HCT116 (cell line): ENCODE measurements around the gene PXK. TPM values are rescaled to one million over a fixed set of nuclear protein-coding genes. Genes with fewer than 3 reads are reported as not detected.

Experiments
- ATAC-seq: fragments of 200-7000 bp; cut with Tn5 transposase; 2 replicates; pipeline ENCODE4 v1.9.1; 2020; ENCODE audit warnings: mild to moderate bottlenecking, moderate library complexity
- BruUV-seq: library from RNA; stranded (reverse); fragments of 400-500 nt; replicated peaks from 2 replicates; lab custom pipeline; 2021; lab: Mats Ljungman, UMichigan
- CTCF ChIA-PET: fragments of 300-600 bp; sonication (Branson Sonifier 250); formaldehyde crosslinking; loops from one replicate; lab custom pipeline; 2021; ENCODE audit warnings: antibody characterized with exemption; lab: Charles Lee
- POLR2A ChIA-PET: fragments of 300-600, 350-600 bp; sonication (Branson Sonifier 250); formaldehyde crosslinking; loops from one replicate; lab custom pipeline; 2021; ENCODE audit warnings: antibody characterized with exemption; lab: Charles Lee
- RAD21 ChIA-PET, 2 experiments: fragments of 300-600 bp; sonication (Branson Sonifier 250); formaldehyde crosslinking; loops; one replicate each; lab custom pipeline; 2023; ENCODE audit warnings: low total read pairs in 2 of 2; ENCODE audit not compliant: uncharacterized antibody in 2 of 2, unreplicated experiment in 2 of 2, low non-redundant PET in 1 of 2; lab: Charles Lee
- DNase-seq: peaks from one replicate; pipeline ENCODE4 v3.0.0-alpha.2; 2010; ENCODE audit warnings: low read depth, low spot score
- H2AFZ ChIP-seq: fragments of 200-600 bp; shearing (Covaris generic), sonication (generic); 2 replicates; pipeline ENCODE4 v1.6.1; 2017; ENCODE audit warnings: low read depth, mixed run types, mixed read lengths, antibody characterized with exemption, low read length; ENCODE audit not compliant: poor library complexity, severe bottlenecking
- H3K27ac ChIP-seq: 2 replicates; pipeline ENCODE4 v1.5.1; 2012; ENCODE audit warnings: low read depth, low read length
- H3K27me3 ChIP-seq: fragments of 200-600 bp; sonication (generic); 2 replicates; pipeline ENCODE4 v1.6.1; 2016; ENCODE audit warnings: mixed run types, low read length, mixed read lengths; ENCODE audit not compliant: insufficient read depth
- H3K36me3 ChIP-seq, 2 experiments: fragments of 200-500 bp in 1 of 2; fragments of 200-600 bp in 1 of 2; sonication (Bioruptor generic) in 1 of 2; sonication (generic) in 1 of 2; 2 replicates each; pipeline versions ENCODE4 v1.5.1 to v1.6.1; 2014 to 2016; ENCODE audit warnings: low read length in 2 of 2, inconsistent platforms in 1 of 2, mixed read lengths in 1 of 2, mixed run types in 1 of 2; ENCODE audit not compliant: insufficient read depth in 2 of 2, control insufficient read depth in 1 of 2
- H3K4me1 ChIP-seq, 2 experiments: fragments of 200-600 bp in 1 of 2; sonication (generic) in 1 of 2; 2 replicates each; pipeline versions ENCODE4 v1.5.1 to v1.6.1; 2012 to 2017; ENCODE audit warnings: low read length in 2 of 2, inconsistent platforms in 1 of 2, mild to moderate bottlenecking in 1 of 2, mixed read lengths in 1 of 2, mixed run types in 1 of 2, moderate library complexity in 1 of 2; ENCODE audit not compliant: insufficient read depth in 2 of 2, control insufficient read depth in 1 of 2
- H3K4me2 ChIP-seq: fragments of 200-600 bp; sonication (generic); 2 replicates; pipeline ENCODE4 v1.6.1; 2017; ENCODE audit warnings: mixed run types, low read length, mixed read lengths
- H3K4me3 ChIP-seq, 2 experiments: fragments of 200-600 bp in 1 of 2; sonication (generic) in 1 of 2; replicated peaks in 1 of 2; 2 replicates each; pipeline ENCODE4 v1.5.1; 2011 to 2016; ENCODE audit warnings: low read length in 2 of 2, control low read depth in 1 of 2, low read depth in 1 of 2, mild to moderate bottlenecking in 1 of 2, mixed read lengths in 1 of 2, mixed run types in 1 of 2
- H3K79me2 ChIP-seq: fragments of 200-600 bp; sonication (generic); 2 replicates; pipeline ENCODE4 v1.6.1; 2017; ENCODE audit warnings: mild to moderate bottlenecking, mixed run types, low read length, moderate library complexity, mixed read lengths; ENCODE audit not compliant: insufficient read depth
- H3K9ac ChIP-seq: fragments of 200-600 bp; sonication (generic); 2 replicates; pipeline ENCODE4 v1.6.1; 2016; ENCODE audit warnings: low read length, mixed read lengths
- H3K9me2 ChIP-seq: fragments of 200-600 bp; sonication (generic), shearing (Covaris generic); 2 replicates; pipeline ENCODE4 v1.6.1; 2017; ENCODE audit warnings: mixed run types, mild to moderate bottlenecking, moderate library complexity; ENCODE audit not compliant: insufficient read depth
- H3K9me3 ChIP-seq, 2 experiments: fragments of 200-500 bp in 1 of 2; fragments of 200-600 bp in 1 of 2; sonication (Bioruptor generic) in 1 of 2; sonication (generic) in 1 of 2; 2 replicates each; pipeline ENCODE4 v1.6.1; 2014 to 2017; ENCODE audit warnings: low read length in 2 of 2, mixed read lengths in 2 of 2, inconsistent platforms in 1 of 2, low read depth in 1 of 2, mild to moderate bottlenecking in 1 of 2, mixed run types in 1 of 2, moderate library complexity in 1 of 2; ENCODE audit not compliant: control insufficient read depth in 1 of 2, insufficient read depth in 1 of 2
- H4K20me1 ChIP-seq: fragments of 200-600 bp; sonication (generic), shearing (Covaris generic); 2 replicates; pipeline ENCODE4 v1.6.1; 2017; ENCODE audit warnings: mixed run types, mild to moderate bottlenecking, moderate library complexity; ENCODE audit not compliant: insufficient read depth
- ATF3 ChIP-seq: IDR thresholded peaks from 2 replicates; pipeline ENCODE4 v1.6.1; 2012
- CBX3 ChIP-seq: IDR thresholded peaks from 2 replicates; pipeline ENCODE4 v1.6.1; 2012; ENCODE audit warnings: low read depth
- CEBPB ChIP-seq: IDR thresholded peaks from 2 replicates; pipeline ENCODE4 v1.6.1; 2012; ENCODE audit warnings: low read depth
- EGR1 ChIP-seq: IDR thresholded peaks from 2 replicates; pipeline ENCODE4 v1.6.1; 2012; ENCODE audit warnings: low read depth
- ELF1 ChIP-seq: IDR thresholded peaks from 2 replicates; pipeline ENCODE4 v1.6.1; 2012; ENCODE audit warnings: low read depth, borderline replicate concordance
- EZH2 ChIP-seq: fragments of 200-600 bp; sonication (generic); IDR thresholded peaks from 2 replicates; pipeline ENCODE4 v1.6.1; 2017; ENCODE audit warnings: antibody characterized with exemption, mixed run types
- EZH2phosphoT487 ChIP-seq: fragments of 200-600 bp; IDR thresholded peaks from 2 replicates; pipeline ENCODE4 v1.6.1; 2018; ENCODE audit warnings: antibody characterized with exemption, borderline replicate concordance
- FOSL1 ChIP-seq: IDR thresholded peaks from 2 replicates; pipeline ENCODE4 v1.6.1; 2012; ENCODE audit warnings: low read depth
- JUND ChIP-seq: IDR thresholded peaks from 2 replicates; pipeline ENCODE4 v1.6.1; 2012
- SIN3A ChIP-seq: IDR thresholded peaks from 2 replicates; pipeline ENCODE4 v1.6.1; 2012; ENCODE audit warnings: low read depth
- SRF ChIP-seq: IDR thresholded peaks from 2 replicates; pipeline ENCODE4 v1.6.1; 2012; ENCODE audit warnings: low read depth
- YY1 ChIP-seq: IDR thresholded peaks from 2 replicates; pipeline ENCODE4 v1.6.1; 2011; ENCODE audit warnings: low read length, low read depth, moderate library complexity, mild to moderate bottlenecking; ENCODE audit not compliant: insufficient replicate concordance; ENCODE audit errors: extremely low read depth
- ZBTB33 ChIP-seq: IDR thresholded peaks from 2 replicates; pipeline ENCODE4 v1.6.1; 2011; ENCODE audit warnings: mild to moderate bottlenecking, low read length, moderate library complexity; ENCODE audit not compliant: insufficient replicate concordance; ENCODE audit errors: extremely low read depth
- ZNF274 ChIP-seq: fragments of 200-500 bp; sonication (Bioruptor generic); IDR thresholded peaks from 2 replicates; pipeline ENCODE4 v1.6.1; 2014; ENCODE audit warnings: mild to moderate bottlenecking, low read depth, low read length, inconsistent platforms
- intact Hi-C: fragments of 100-400 bp; cut with micrococcal nuclease; formaldehyde crosslinking; loops from 2 replicates; pipeline ENCODE4 v1.10.0; 2022
- total RNA-seq: library from RNA; stranded (reverse); gene quantifications from one replicate; pipeline ENCODE4 v1.2.1, GENCODE V29; 2021; ENCODE audit not compliant: unreplicated experiment
- TF ChIP-seq, protein P1 (sequence below), 3 experiments: fragments of 200-600 bp in 1 of 3; sonication (generic) in 1 of 3; IDR thresholded peaks in 2 of 3; conservative IDR thresholded peaks in 1 of 3; 2 replicates each; pipeline ENCODE4 v1.5.1; 2012 to 2017; ENCODE audit warnings: low read depth in 2 of 3, low read length in 2 of 3, antibody characterized with exemption in 1 of 3, borderline replicate concordance in 1 of 3, control low read depth in 1 of 3, mild to moderate bottlenecking in 1 of 3, mixed read lengths in 1 of 3, mixed run types in 1 of 3, moderate library complexity in 1 of 3; ENCODE audit not compliant: insufficient read depth in 1 of 3
- TF ChIP-seq, protein P2 (sequence below): IDR thresholded peaks from 2 replicates; pipeline ENCODE4 v1.6.1; 2012; ENCODE audit warnings: low read depth

The PXK gene
- total RNA-seq, 1 experiment from 2014 or later, result 10.2 TPM

DNA sequence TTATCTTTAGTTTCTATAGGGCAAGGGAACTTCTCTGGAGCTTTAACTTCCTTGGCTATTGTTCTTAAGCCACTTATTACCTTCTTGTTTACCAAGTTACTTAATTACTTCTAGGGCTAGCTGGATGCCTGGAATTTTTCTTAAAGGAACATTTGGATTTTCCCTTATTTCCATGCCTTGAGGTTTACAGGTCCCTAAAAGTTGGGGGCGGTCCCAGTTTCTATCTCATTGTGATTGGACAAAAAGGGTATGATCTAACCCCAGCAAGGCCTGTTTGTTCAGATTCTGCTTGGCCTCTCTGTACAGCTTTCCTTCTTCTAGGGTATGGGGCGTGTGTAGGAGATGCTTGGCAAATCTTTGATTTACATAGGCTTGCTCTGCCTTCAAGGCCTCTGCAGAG lies 83.5 kb downstream of the PXK start:
- intact Hi-C loops, result no loop called here
- no peak for ATAC-seq
- CTCF ChIA-PET, result interaction anchor here (1.5 to 1.9 kb wide), 3 partner anchors 95 to 239 kb away, joined by 4 to 6 read pairs (median 4); no protein-coding TSS in a partner anchor

More for the DNA sequence above, 83.5 kb downstream of the PXK start:
- no peaks in the 10 kb centered on the region for H3K79me2 ChIP-seq
- no TSS peak for BruUV-seq
- peaks cover 2 to 3% of the 10 kb centered on the region in 2 experiments; a peak in 3 of 4 replicates for H3K4me1 ChIP-seq
- RAD21 ChIA-PET, result no interaction called here
- TF ChIP-seq EGR1 (no peak), SRF (no peak), CEBPB (no peak), EZH2 (no peak), YY1 (no peak), ATF3 (no peak), SIN3A (no peak), JUND (no peak), EZH2phosphoT487 (no peak), FOSL1 (no peak), ZBTB33 (no peak), CBX3 (no peak), ZNF274 (no peak), ELF1 (no peak)
- TF ChIP-seq, protein P1, sequence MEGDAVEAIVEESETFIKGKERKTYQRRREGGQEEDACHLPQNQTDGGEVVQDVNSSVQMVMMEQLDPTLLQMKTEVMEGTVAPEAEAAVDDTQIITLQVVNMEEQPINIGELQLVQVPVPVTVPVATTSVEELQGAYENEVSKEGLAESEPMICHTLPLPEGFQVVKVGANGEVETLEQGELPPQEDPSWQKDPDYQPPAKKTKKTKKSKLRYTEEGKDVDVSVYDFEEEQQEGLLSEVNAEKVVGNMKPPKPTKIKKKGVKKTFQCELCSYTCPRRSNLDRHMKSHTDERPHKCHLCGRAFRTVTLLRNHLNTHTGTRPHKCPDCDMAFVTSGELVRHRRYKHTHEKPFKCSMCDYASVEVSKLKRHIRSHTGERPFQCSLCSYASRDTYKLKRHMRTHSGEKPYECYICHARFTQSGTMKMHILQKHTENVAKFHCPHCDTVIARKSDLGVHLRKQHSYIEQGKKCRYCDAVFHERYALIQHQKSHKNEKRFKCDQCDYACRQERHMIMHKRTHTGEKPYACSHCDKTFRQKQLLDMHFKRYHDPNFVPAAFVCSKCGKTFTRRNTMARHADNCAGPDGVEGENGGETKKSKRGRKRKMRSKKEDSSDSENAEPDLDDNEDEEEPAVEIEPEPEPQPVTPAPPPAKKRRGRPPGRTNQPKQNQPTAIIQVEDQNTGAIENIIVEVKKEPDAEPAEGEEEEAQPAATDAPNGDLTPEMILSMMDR (IDR thresholded peaks at IDR 0.05 in 2 of 3, conservative IDR thresholded peaks at IDR 0.05 in 1 of 3; ENCODE audit: borderline replicate concordance in 1 of 3, insufficient read depth in 1 of 3, low read depth in 2 of 3, low read length in 2 of 3), result no peak
- TF ChIP-seq, protein P2, sequence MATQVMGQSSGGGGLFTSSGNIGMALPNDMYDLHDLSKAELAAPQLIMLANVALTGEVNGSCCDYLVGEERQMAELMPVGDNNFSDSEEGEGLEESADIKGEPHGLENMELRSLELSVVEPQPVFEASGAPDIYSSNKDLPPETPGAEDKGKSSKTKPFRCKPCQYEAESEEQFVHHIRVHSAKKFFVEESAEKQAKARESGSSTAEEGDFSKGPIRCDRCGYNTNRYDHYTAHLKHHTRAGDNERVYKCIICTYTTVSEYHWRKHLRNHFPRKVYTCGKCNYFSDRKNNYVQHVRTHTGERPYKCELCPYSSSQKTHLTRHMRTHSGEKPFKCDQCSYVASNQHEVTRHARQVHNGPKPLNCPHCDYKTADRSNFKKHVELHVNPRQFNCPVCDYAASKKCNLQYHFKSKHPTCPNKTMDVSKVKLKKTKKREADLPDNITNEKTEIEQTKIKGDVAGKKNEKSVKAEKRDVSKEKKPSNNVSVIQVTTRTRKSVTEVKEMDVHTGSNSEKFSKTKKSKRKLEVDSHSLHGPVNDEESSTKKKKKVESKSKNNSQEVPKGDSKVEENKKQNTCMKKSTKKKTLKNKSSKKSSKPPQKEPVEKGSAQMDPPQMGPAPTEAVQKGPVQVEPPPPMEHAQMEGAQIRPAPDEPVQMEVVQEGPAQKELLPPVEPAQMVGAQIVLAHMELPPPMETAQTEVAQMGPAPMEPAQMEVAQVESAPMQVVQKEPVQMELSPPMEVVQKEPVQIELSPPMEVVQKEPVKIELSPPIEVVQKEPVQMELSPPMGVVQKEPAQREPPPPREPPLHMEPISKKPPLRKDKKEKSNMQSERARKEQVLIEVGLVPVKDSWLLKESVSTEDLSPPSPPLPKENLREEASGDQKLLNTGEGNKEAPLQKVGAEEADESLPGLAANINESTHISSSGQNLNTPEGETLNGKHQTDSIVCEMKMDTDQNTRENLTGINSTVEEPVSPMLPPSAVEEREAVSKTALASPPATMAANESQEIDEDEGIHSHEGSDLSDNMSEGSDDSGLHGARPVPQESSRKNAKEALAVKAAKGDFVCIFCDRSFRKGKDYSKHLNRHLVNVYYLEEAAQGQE, result no peak
- TF ChIP-seq, all 23 proteins: peak for 0
- H3K9me2 ChIP-seq, result no peaks in the 10 kb centered on the region
- no peaks in the 10 kb centered on the region for H3K27me3 ChIP-seq
- no peak overlapping the region for H3K4me3 ChIP-seq
- no peak overlapping the region for H3K27ac ChIP-seq
- no peak overlapping the region for H3K9ac ChIP-seq
- POLR2A ChIA-PET, result no interaction called here
- H3K36me3 ChIP-seq, result no peaks in the 10 kb centered on the region
- no peak overlapping the region for H3K4me2 ChIP-seq
- no peak overlapping the region for H2AFZ ChIP-seq
- H4K20me1 ChIP-seq, result no peaks in the 10 kb centered on the region
- no peaks in the 10 kb centered on the region for H3K9me3 ChIP-seq
- DNase-seq, result no peak
